Right cardiac atrium (tissue), 5 donors: Measurements from ENCODE around the gene IRF4. TPM values are rescaled to one million over a fixed set of nuclear protein-coding genes. Genes with fewer than 3 reads are reported as not detected.

Experiments
- ATAC-seq, 2 donors: fragments of 200-7000 bp; cut with Tn5 transposase; one replicate each; pipeline versions ENCODE4 v1.8.0 to v1.9.1; 2020; ENCODE audit warnings: moderate library complexity in 2 of 2, mild to moderate bottlenecking in 1 of 2
- DNase-seq, 3 donors: peaks; one replicate each; pipeline ENCODE4 v3.0.0-alpha.2; 2020
- H3K27ac ChIP-seq: one replicate; pipeline ENCODE4 v1.5.1; 2013; ENCODE audit warnings: mild to moderate bottlenecking, low read length, control low read depth, moderate library complexity
- H3K27me3 ChIP-seq: one replicate; pipeline ENCODE4 v1.6.1; 2013; ENCODE audit not compliant: control insufficient read depth, insufficient read depth
- H3K4me1 ChIP-seq: one replicate; pipeline ENCODE4 v1.6.1; 2013; ENCODE audit warnings: low read length; ENCODE audit not compliant: control insufficient read depth, insufficient read depth
- H3K4me3 ChIP-seq: one replicate; pipeline ENCODE4 v1.5.1; 2013; ENCODE audit warnings: low read length, control low read depth
- H3K9me3 ChIP-seq: one replicate; pipeline ENCODE4 v1.6.1; 2013; ENCODE audit warnings: low read length; ENCODE audit not compliant: control insufficient read depth
- WGBS: extraction: QIAGEN DNeasy Blood & Tissue Kit; methylation state at CpG from one replicate; pipeline ENCODE4 v1.1.7; 2013; 5-methylcytosine and 5-hydroxymethylcytosine counted together
- intact Hi-C, 4 donors: fragments of 100-400 bp; cut with DNase I; formaldehyde crosslinking; loops; one replicate each; pipeline versions ENCODE4 v1.11.0 to v1.14.0; 2022 to 2023
- polyA plus RNA-seq: library from polyadenylated mRNA; stranded (reverse); fragments of 200-250 nt; gene quantifications from one replicate; pipeline ENCODE4 v1.2.3, GENCODE V29; 2013
- total RNA-seq, 4 donors: library from RNA; stranded (reverse); fragmentation: NEBNext Ultra II Directional; extraction: Animal tissue kit (Norgen Biotek cat#: 25700); gene quantifications; one replicate each; pipeline ENCODE4 v1.2.1, GENCODE V29; 2021
- donor health status: healthy with polysubstance abuse.
- donor health status: DM: no; HTN: yes; CAD: no.
- donor health status: DM: no; HTN: no; CAD: no.
- donor health status: DM: no; HTN: yes; CAD: no; lungs with severe emphysema.
- donor health status: DM: yes; HTN: yes; CAD: no.

The IRF4 gene
- total and polyA plus RNA-seq, 5 donors = 0.41 to 1.4 (median 0.54) TPM

DNA sequence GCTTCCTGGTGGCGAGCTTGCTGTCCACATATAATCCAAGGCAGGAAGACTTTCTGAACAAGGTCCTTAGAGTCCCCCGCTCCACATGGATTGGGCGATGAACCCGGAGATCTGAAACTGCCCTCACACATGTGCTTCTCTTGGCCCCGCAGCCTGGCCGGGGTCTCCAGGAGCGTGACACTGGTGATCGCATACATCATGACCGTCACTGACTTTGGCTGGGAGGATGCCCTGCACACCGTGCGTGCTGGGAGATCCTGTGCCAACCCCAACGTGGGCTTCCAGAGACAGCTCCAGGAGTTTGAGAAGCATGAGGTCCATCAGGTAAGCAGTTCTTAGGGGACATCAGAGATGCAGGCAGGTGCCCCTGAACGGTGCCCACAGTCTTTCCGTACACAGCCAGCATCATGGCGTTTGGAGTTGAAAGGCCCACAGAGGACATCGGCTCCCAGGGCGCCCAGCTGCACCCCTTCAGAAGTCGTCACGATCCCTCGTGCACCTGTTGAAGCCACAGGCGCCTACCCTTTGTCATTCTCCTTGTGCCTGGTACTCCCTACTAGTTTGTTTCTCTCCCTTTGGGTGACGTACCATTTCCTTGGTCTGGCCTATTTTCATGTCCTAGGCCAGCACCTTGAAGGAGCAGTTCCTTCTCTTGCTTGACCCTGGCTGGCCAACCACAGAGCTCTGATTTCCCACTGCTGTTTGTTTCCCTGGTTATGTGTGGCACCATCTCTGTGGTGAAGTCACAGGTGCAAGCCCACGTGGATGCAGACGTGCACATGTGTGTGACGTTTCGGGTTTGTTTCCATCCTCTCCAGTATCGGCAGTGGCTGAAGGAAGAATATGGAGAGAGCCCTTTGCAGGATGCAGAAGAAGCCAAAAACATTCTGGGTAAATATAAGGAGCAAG, 43.3 kb upstream of the IRF4 start:
- no peaks in the 10 kb centered on the region for H3K9me3 ChIP-seq
- H3K4me3 ChIP-seq = no peak overlapping the region
- H3K27me3 ChIP-seq = no peaks in the 10 kb centered on the region
- no peaks in the 10 kb centered on the region for H3K4me1 ChIP-seq
- H3K27ac ChIP-seq = no peak overlapping the region
- intact Hi-C loops = no loop called here
- 92% methylated on average over 27 of the region's 27 CpGs for WGBS
- ATAC-seq (no peak), DNase-seq (peak in 1 of 3 donors; percentile 47)

- DNase-seq = peak in 1 of 3 donors; percentile 50
- ATAC-seq = peak; percentile 6 to 19
- Histone ChIP-seq H3K27me3 (no peaks in the 10 kb centered on the region), H3K4me1 (no peaks in the 10 kb centered on the region), H3K27ac (no peak overlapping the region), H3K9me3 (no peaks in the 10 kb centered on the region), H3K4me3 (no peak overlapping the region)
- WGBS = 87% methylated on average over 21 of the region's 21 CpGs
- intact Hi-C loops = no loop called here
Observed at GRCh38 chr6:348860-349396, 42.6 kb upstream of the IRF4 start.

DNA sequence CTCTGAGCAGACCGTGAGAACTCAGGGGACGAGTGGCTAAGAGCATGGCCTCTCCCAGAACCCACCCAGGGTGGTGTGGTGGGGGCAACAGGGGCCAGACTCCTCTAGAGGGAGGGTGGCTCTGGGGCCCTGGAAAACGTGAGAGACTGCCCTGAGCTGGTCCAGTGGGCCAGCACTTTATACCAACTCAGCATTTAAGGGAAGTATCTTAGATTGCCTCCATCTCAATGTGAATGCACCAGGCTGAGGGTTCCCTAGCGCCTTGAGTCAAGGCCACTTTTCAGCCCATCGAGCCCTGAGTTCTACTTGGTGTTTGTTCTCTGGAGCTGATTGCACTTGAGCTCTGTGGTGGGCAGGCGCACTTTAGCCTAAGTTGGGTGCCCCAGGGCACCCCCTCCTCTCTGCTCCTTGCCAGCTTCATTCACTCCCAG, 42.0 kb upstream of the IRF4 start:
- Histone ChIP-seq H3K4me3 (no peak overlapping the region), H3K9me3 (no peaks in the 10 kb centered on the region), H3K4me1 (no peaks in the 10 kb centered on the region), H3K27ac (no peak overlapping the region), H3K27me3 (no peaks in the 10 kb centered on the region)
- ATAC-seq = peak in 1 of 2 donors; percentile 6
- WGBS = 73% methylated on average over 6 of the region's 6 CpGs
- intact Hi-C loops = no loop called here
- DNase-seq = peak in 1 of 3 donors; percentile 14

- no peak for ATAC-seq
- Histone ChIP-seq H3K4me3 (no peak overlapping the region), H3K27ac (no peak overlapping the region), H3K4me1 (no peaks in the 10 kb centered on the region), H3K9me3 (no peaks in the 10 kb centered on the region), H3K27me3 (no peaks in the 10 kb centered on the region)
- intact Hi-C loops = no loop called here
- peak in 1 of 3 donors; percentile 5 for DNase-seq
- whole genome bisulfite sequencing = 89% methylated on average over 9 of the region's 9 CpGs
Observed at GRCh38 chr6:350371-350770, 41.2 kb upstream of the IRF4 start.

DNA sequence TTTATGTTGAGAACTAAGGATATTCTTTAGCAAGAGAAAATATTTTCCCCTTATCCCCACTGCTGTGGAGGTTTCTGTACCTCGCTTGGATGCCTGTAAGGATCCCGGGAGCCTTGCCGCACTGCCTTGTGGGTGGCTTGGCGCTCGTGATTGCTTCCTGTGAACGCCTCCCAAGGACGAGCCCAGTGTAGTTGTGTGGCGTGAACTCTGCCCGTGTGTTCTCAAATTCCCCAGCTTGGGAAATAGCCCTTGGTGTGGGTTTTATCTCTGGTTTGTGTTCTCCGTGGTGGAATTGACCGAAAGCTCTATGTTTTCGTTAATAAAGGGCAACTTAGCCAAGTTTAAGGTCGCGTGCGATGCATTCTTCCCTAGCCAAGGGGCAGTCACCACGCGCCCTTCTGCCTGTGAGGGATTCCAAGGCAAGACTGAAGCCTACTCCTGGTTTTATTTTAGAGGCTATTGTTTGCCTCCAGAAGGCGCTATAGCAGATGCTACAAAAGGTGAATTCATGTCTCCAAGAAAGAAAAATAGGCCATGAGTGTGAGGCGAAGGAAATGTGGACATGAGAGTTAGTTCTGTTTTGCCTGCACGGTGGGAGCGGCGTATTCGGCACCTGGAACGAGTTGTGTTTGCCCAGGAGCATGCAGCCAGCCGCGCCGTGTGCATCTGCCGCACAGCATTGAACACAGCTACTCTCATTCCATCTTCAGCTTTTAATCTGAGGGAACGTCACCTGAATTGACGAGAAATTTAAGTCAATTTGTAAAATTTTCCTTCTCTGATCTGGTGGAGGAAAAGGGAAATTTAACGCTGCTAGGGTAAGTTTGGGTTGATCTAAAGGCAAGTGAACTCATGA, 40.3 kb upstream of the IRF4 start:
- peak in 1 of 3 donors; percentile 55 for DNase-seq
- no peaks in the 10 kb centered on the region for H3K27me3 ChIP-seq
- WGBS = 87% methylated on average over 31 of the region's 31 CpGs
- H3K27ac ChIP-seq = no peak overlapping the region
- no peak overlapping the region for H3K4me3 ChIP-seq
- no peaks in the 10 kb centered on the region for H3K9me3 ChIP-seq
- intact Hi-C loops = no loop called here
- H3K4me1 ChIP-seq = no peaks in the 10 kb centered on the region
- no peak for ATAC-seq

DNA sequence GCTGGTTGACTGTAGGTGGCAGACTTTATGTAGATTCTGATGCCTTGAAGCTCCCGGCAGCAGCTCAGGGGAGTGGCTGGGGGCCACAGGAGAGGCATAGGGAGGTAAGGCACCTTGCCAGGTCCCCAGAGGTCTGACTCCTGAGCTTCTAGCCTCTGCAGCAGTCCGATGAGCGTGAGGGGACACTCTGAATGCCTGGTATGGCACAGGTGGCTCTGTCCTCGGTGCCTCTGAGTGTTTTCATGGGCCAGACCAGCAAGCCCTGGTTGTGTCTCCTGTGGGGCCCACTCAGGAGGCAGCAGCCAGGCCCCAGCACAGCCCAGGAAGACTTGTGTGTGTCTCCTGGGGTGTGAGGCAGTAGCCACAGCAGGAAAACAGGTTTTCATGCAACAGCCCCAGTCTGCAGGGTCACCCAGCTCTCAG, 39.7 kb upstream of the IRF4 start:
- no peaks in the 10 kb centered on the region for H3K4me1 ChIP-seq
- DNase-seq (no peak), ATAC-seq (no peak)
- H3K27ac ChIP-seq = no peak overlapping the region
- H3K9me3 ChIP-seq = no peaks in the 10 kb centered on the region
- intact Hi-C loops = no loop called here
- no peaks in the 10 kb centered on the region for H3K27me3 ChIP-seq
- no peak overlapping the region for H3K4me3 ChIP-seq
- 71% methylated on average over 4 of the region's 4 CpGs for WGBS

DNA sequence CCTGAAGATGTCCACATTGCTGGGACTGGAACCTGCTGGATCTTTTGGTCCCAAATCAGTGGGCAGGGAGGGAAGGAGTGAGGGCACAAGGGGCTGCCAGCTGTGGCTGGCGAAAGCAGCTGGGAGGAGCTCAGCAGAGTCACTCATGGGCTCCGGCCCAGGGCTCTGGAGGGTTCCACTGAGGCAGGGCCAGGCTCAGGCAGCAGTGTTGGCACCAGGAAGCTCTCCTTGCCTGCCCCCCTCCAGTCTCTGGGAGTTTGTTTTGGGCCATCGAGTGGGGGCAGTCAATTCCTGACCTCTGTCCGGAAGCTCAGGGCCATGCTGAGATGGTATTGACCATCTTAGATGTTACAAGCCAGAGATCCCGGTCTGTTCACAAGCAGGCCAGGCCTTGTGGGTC, 39.1 kb upstream of the IRF4 start:
- ATAC-seq (no peak), DNase-seq (no peak)
- H3K4me3 ChIP-seq = no peak overlapping the region
- no peak overlapping the region for H3K27ac ChIP-seq
- no peaks in the 10 kb centered on the region for H3K4me1 ChIP-seq
- no peaks in the 10 kb centered on the region for H3K27me3 ChIP-seq
- whole genome bisulfite sequencing = 83% methylated on average over 5 of the region's 5 CpGs
- intact Hi-C loops = no loop called here
- no peaks in the 10 kb centered on the region for H3K9me3 ChIP-seq

GRCh38 chr6:352896-353470, 38.6 kb upstream of the IRF4 start:
- DNase-seq (no peak), ATAC-seq (no peak)
- Histone ChIP-seq H3K4me3 (no peak overlapping the region), H3K27ac (no peak overlapping the region), H3K4me1 (no peaks in the 10 kb centered on the region), H3K9me3 (no peaks in the 10 kb centered on the region), H3K27me3 (no peaks in the 10 kb centered on the region)
- intact Hi-C loops = no loop called here
- 76% methylated on average over 11 of the region's 11 CpGs for WGBS

DNA sequence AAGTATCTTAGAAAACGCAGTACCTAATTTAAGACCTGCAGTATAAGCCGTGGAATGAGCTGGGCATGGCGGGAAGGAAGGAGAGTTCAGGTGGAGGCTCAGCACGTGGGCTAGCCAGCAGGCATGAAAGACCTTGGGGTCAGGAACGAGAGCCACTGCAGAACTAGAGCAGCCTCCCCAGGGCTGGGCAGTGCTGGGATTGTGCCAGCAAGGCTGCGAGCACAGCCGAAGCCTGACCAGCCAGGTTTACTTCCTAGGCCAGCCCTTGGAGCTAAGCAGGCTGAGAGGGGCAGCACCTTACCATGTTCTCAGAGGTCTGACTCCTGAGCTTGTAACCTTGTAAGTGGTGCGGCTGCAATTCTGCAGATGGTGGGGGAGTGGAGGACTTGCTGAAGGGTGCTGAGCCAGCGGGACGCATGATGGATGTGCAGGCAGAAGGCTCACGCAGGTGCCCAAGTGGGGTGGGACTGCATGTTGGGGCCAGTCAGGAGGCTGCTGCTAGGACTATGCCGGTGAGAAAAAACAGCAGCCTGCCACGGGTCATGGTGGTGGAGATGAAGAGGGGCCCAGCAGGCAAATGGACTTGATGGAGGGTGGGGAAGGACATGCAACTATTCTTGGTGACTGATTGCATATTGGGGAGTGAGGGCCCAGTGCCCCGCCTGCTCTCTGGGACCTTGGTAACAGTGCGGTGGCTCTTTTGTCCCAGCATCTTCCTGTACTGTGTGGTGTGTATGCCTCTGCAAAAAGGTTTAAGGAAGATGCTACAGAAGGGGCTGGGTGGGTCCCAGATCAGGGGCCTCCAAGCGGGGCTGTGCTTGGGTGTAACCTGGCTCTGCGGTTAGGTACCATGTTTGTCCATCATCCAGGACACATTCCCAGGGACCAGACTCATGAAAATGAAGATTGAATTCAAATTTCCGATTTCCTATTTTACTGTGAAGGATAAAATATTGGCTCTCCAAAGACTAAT, 37.6 kb upstream of the IRF4 start:
- DNase-seq = no peak
- Histone ChIP-seq H3K27me3 (no peaks in the 10 kb centered on the region), H3K4me3 (no peak overlapping the region), H3K27ac (no peak overlapping the region), H3K9me3 (no peaks in the 10 kb centered on the region), H3K4me1 (no peaks in the 10 kb centered on the region)
- 82% methylated on average over 18 of the region's 18 CpGs for WGBS
- ATAC-seq = no peak
- intact Hi-C loops = no loop called here
